ENCODE results near the gene DNAJC11. TPM values are rescaled to one million over a fixed set of nuclear protein-coding genes. Genes with fewer than 3 reads are reported as not detected.
A peak's percentile ranks its signal among the peaks of the same experiment; 100 is the strongest.

Gene DNAJC11
- total RNA-seq, 3 donors from 2014 or later (not counting 1 experiment from before 2014, with no cell fraction given): 28.7 to 40.1 (median 36.2) TPM

DNA sequence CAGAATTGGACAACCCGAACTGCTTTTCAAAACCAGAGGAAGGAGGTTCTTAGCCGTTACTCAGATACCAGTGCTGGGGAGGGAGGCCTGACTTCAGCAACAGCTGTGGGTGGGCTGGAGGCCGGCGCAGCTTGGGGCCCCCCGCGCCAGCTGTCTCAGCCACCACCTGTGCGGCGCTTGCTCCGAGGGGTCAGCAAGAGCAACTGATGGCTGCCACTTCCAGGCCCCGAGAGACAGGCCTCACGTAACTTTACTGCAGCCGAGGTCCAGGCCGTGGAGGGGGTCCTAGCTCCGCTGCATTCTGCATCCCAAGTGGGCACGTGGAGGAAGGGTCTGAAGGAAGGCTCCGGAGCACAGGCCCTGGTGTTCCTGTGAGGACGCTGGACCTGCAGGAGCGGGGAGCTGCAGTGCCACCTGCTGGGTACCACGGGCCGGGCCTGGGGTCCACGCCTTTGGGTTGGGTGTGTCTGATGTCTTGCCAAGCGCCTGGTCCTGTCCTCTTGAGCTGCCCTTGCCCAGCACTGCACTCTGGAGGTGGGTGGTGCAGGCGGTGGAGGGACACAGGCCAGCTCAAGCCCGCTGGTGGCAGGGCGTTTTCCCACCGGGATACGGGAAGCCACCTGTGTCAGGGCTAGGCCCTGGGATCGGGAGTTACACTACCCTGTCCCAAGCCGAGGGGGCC is 67.1 kb downstream of the DNAJC11 start:
- no peaks in the 10 kb centered on the region for H3K9me3 ChIP-seq (ENCODE audit: control insufficient read depth, insufficient read depth, low read length)
- H3K4me1 Mint-ChIP-seq: peaks cover 2 to 7% of the 10 kb centered on the region in 2 donors
- TF ChIP-seq, protein P1, sequence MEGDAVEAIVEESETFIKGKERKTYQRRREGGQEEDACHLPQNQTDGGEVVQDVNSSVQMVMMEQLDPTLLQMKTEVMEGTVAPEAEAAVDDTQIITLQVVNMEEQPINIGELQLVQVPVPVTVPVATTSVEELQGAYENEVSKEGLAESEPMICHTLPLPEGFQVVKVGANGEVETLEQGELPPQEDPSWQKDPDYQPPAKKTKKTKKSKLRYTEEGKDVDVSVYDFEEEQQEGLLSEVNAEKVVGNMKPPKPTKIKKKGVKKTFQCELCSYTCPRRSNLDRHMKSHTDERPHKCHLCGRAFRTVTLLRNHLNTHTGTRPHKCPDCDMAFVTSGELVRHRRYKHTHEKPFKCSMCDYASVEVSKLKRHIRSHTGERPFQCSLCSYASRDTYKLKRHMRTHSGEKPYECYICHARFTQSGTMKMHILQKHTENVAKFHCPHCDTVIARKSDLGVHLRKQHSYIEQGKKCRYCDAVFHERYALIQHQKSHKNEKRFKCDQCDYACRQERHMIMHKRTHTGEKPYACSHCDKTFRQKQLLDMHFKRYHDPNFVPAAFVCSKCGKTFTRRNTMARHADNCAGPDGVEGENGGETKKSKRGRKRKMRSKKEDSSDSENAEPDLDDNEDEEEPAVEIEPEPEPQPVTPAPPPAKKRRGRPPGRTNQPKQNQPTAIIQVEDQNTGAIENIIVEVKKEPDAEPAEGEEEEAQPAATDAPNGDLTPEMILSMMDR (IDR thresholded peaks at IDR 0.05): no peak
- no peaks in the 10 kb centered on the region for H3K4me1 ChIP-seq (ENCODE audit: control insufficient read depth, insufficient read depth, low read length)
- no peaks in the 10 kb centered on the region for H3K27me3 Mint-ChIP-seq (ENCODE audit: low read depth in 2 of 2)
- DNase-seq (peak in 1 of 2 donors; percentile 58), ATAC-seq (peak in 1 of 3 donors; percentile 55)
- H3K9me3 Mint-ChIP-seq: no peaks in the 10 kb centered on the region
- H3K27ac Mint-ChIP-seq: peak overlapping the region in 1 of 2 donors; percentile 38
- H3K36me3 Mint-ChIP-seq: no peaks in the 10 kb centered on the region
- H3K27me3 ChIP-seq (ENCODE audit: control insufficient read depth, insufficient read depth, low read length): no peaks in the 10 kb centered on the region
- no peak overlapping the region for H3K27ac ChIP-seq (ENCODE audit: low read length)
- peaks cover 60% of the 10 kb centered on the region for H3K36me3 ChIP-seq (ENCODE audit: control insufficient read depth, insufficient read depth, low read length)
- intact Hi-C loops (cut with micrococcal nuclease): no loop called here
- no peak overlapping the region for H3K4me3 ChIP-seq (ENCODE audit: low read length)
- H3K4me3 Mint-ChIP-seq: no peak overlapping the region
- 86% methylated on average over 29 of the region's 29 CpGs for WGBS (ENCODE audit: insufficient coverage)

DNA sequence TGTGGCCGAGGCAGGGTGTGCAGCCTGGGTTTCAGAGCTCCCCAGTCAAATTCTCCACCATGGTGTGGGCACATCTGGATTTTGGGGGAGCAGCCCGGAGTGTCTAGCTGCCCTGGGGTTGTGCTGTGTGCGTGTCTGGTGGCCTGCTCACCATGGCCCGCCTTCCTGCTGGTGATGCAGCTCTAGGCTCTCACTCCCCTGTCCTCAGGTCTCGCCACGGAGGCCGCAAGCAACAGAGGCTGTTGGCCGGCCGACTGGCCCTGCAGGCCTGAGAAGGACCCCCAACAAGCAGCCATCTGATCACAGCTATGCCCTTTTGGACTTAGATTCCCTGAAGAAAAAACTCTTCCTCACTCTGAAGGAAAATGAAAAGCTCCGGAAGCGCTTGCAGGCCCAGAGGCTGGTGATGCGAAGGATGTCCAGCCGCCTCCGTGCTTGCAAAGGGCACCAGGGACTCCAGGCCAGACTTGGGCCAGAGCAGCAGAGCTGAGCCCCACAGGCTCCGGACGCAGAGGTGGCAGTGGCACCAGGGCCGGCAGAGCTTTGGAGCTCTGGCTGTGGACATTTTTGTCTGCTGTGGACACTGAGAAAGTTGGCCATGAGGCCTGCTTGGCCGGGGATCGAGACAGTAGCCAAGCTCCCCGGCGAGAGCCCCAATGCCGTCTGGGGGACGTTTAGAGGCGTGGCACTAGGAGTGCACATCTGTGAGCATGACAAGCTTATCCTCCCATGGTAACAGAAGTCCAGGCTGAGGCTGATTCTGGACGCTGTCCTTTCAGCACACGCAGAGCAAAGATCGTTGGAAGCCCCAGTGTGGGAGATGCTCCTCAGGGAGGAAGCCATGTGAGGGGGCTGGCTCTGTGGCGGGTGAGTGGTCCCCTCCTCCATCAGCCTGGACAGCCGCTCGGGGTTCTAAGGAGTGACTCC is 68.8 kb downstream of the DNAJC11 start:
- TF ChIP-seq, protein P1 (IDR thresholded peaks at IDR 0.05): no peak
- H3K4me3 Mint-ChIP-seq: no peak overlapping the region
- no peaks in the 10 kb centered on the region for H3K27me3 ChIP-seq (ENCODE audit: control insufficient read depth, insufficient read depth, low read length)
- no peaks in the 10 kb centered on the region for H3K36me3 Mint-ChIP-seq
- H3K27ac Mint-ChIP-seq: no peak overlapping the region
- peaks cover 8 to 13% of the 10 kb centered on the region in 2 donors for H3K4me1 Mint-ChIP-seq
- H3K4me3 ChIP-seq (ENCODE audit: low read length): no peak overlapping the region
- 97% methylated on average over 28 of the region's 30 CpGs for WGBS (ENCODE audit: insufficient coverage)
- H3K9me3 Mint-ChIP-seq: no peaks in the 10 kb centered on the region
- intact Hi-C loops (cut with micrococcal nuclease): no loop called here
- H3K9me3 ChIP-seq (ENCODE audit: control insufficient read depth, insufficient read depth, low read length): no peaks in the 10 kb centered on the region
- H3K36me3 ChIP-seq (ENCODE audit: control insufficient read depth, insufficient read depth, low read length): peaks cover 66% of the 10 kb centered on the region
- DNase-seq (no peak), ATAC-seq (no peak)
- H3K4me1 ChIP-seq (ENCODE audit: control insufficient read depth, insufficient read depth, low read length): no peaks in the 10 kb centered on the region
- no peak overlapping the region for H3K27ac ChIP-seq (ENCODE audit: low read length)
- no peaks in the 10 kb centered on the region for H3K27me3 Mint-ChIP-seq (ENCODE audit: low read depth in 2 of 2)

DNA sequence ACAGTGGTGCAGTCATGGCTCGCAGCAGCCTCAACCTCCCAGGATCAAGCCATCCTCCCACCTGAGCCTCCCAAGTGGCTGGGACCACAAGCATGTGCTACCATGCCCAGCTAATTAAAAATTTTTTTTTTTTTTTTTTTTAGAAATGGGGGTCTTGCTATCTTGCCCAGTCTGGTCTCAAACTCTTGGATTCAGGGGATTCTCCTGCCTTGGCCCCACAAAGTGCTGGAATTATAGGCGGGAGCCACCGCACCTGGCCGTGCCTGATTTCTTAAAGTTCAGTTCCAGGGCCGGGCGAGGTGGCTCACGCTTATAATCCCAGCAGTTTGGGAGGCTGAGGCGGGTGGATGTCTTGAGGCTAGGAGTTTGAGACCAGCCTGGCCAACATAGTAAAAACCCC is 70.6 kb downstream of the DNAJC11 start:
- H3K9me3 ChIP-seq (ENCODE audit: control insufficient read depth, insufficient read depth, low read length): no peaks in the 10 kb centered on the region
- peaks cover 53% of the 10 kb centered on the region for H3K36me3 ChIP-seq (ENCODE audit: control insufficient read depth, insufficient read depth, low read length)
- TF ChIP-seq, protein P1 (IDR thresholded peaks at IDR 0.05): no peak
- DNase-seq (no peak), ATAC-seq (no peak)
- WGBS (ENCODE audit: insufficient coverage): 99% methylated on average over 8 of the region's 8 CpGs
- no peaks in the 10 kb centered on the region for H3K36me3 Mint-ChIP-seq
- no peaks in the 10 kb centered on the region for H3K9me3 Mint-ChIP-seq
- no peaks in the 10 kb centered on the region for H3K27me3 ChIP-seq (ENCODE audit: control insufficient read depth, insufficient read depth, low read length)
- no peaks in the 10 kb centered on the region for H3K27me3 Mint-ChIP-seq (ENCODE audit: low read depth in 2 of 2)
- no peak overlapping the region for H3K4me3 ChIP-seq (ENCODE audit: low read length)
- H3K27ac Mint-ChIP-seq: no peak overlapping the region
- H3K4me1 ChIP-seq (ENCODE audit: control insufficient read depth, insufficient read depth, low read length): peaks cover 11% of the 10 kb centered on the region
- intact Hi-C loops (cut with micrococcal nuclease): no loop called here
- no peak overlapping the region for H3K27ac ChIP-seq (ENCODE audit: low read length)
- H3K4me1 Mint-ChIP-seq: peaks cover 26 to 28% of the 10 kb centered on the region in 2 donors
- H3K4me3 Mint-ChIP-seq: no peak overlapping the region

All from natural killer cell (primary cell).